Measurements from ENCODE around the gene NCKAP5.

DNA sequence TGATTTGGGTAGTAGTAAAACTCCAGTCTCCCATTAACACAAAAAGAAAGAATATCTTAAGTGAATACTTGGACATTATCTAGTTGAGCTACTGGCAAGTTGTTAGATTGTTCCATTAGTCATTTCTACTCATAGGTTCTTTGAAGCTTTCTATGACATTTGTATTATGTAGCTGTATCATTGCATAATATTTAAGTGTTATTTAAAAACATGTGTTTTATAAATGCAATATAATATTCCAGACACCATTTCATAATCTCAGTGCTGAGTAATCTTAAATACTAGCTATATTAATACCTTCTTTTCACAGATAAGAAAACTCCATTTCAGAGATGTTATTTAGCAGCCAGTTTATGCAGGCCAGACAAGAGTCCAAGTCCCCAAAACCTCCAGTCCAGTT, 271.9 kb downstream of the NCKAP5 start:
- TF ChIP-seq CTCF (IDR thresholded peaks at IDR 0.05): no peak
- no peak for TF ChIP-seq POLR2AphosphoS5 (IDR thresholded peaks at IDR 0.05)
- TF ChIP-seq POLR2A (IDR thresholded peaks at IDR 0.05): no peak
- no peak for TF ChIP-seq EP300 (IDR thresholded peaks at IDR 0.05)

Data from upper lobe of left lung (tissue), 4 donors.